SK-N-SH (cell line): ENCODE data around the gene RNF40. TPM values are rescaled to one million over a fixed set of nuclear protein-coding genes. Genes with fewer than 3 reads are reported as not detected.

Experiments used
- CTCF ChIA-PET: fragments of 300-600, 350-600 bp; formaldehyde crosslinking; extraction: SDS; loops from one replicate; lab custom pipeline; 2021; lab: Yijun Ruan, JAX
- POLR2A ChIA-PET: fragments of 350-600 bp; sonication (Branson Sonifier 250); formaldehyde crosslinking; extraction: SDS; loops from one replicate; lab custom pipeline; 2020; ENCODE audit warnings: antibody characterized with exemption, inconsistent platforms; lab: Yijun Ruan, JAX
- DNase-seq: peaks from one replicate; pipeline ENCODE4 v3.0.0; 2012
- H2AFZ ChIP-seq: fragments of 200-600 bp; sonication (generic); 2 replicates; pipeline ENCODE4 v1.8.1; 2016; ENCODE audit warnings: antibody characterized with exemption, mild to moderate bottlenecking, low read depth
- H3F3A ChIP-seq: fragments of 200-600 bp; sonication (generic); replicated peaks from 2 replicates; pipeline ENCODE3; 2016; ENCODE audit warnings: antibody characterized with exemption, mild to moderate bottlenecking; ENCODE audit not compliant: insufficient read depth
- H3K27ac ChIP-seq, 2 experiments: fragments of 200-500 bp in 1 of 2; fragments of 200-600 bp in 1 of 2; sonication (Bioruptor generic) in 1 of 2; sonication (generic), shearing (Covaris generic) in 1 of 2; 2 replicates each; pipeline versions ENCODE4 v1.5.1 to v1.6.1; 2014 to 2016; ENCODE audit warnings: low read depth in 2 of 2, inconsistent platforms in 1 of 2, low read length in 1 of 2, mild to moderate bottlenecking in 1 of 2, mixed read lengths in 1 of 2
- H3K27me3 ChIP-seq: fragments of 200-600 bp; sonication (generic), shearing (Covaris generic); 2 replicates; pipeline ENCODE4 v1.6.1; 2016; ENCODE audit warnings: mixed run types; ENCODE audit not compliant: insufficient read depth
- H3K36me3 ChIP-seq, 2 experiments: fragments of 200-500 bp in 1 of 2; fragments of 200-600 bp in 1 of 2; sonication (Bioruptor generic) in 1 of 2; sonication (generic) in 1 of 2; replicated peaks in 1 of 2; 2 replicates each; pipeline versions ENCODE3 to v1.5.1; 2014 to 2016; ENCODE audit warnings: low read length in 1 of 2, mild to moderate bottlenecking in 1 of 2; ENCODE audit not compliant: insufficient read depth in 2 of 2, control insufficient read depth in 1 of 2
- H3K4me1 ChIP-seq, 2 experiments: fragments of 200-500 bp in 1 of 2; fragments of 200-600 bp in 1 of 2; sonication (Bioruptor generic) in 1 of 2; sonication (generic), shearing (Covaris generic) in 1 of 2; 2 replicates each; pipeline versions ENCODE4 v1.5.1 to v1.6.1; 2014 to 2016; ENCODE audit warnings: low read depth in 1 of 2, low read length in 1 of 2, mixed run types in 1 of 2; ENCODE audit not compliant: insufficient read depth in 2 of 2, control insufficient read depth in 1 of 2
- H3K4me2 ChIP-seq: fragments of 200-600 bp; sonication (generic), shearing (Covaris generic); 2 replicates; pipeline ENCODE4 v1.6.1; 2017; ENCODE audit warnings: mixed run types
- H3K4me3 ChIP-seq, 2 experiments: fragments of 200-500 bp in 1 of 2; fragments of 200-600 bp in 1 of 2; sonication (Bioruptor generic) in 1 of 2; sonication (generic), shearing (Covaris generic) in 1 of 2; 2 replicates each; pipeline versions ENCODE4 v1.5.1 to v1.8.1; 2014 to 2016; ENCODE audit warnings: low read depth in 2 of 2, inconsistent platforms in 1 of 2, low read length in 1 of 2, mild to moderate bottlenecking in 1 of 2, mixed read lengths in 1 of 2, moderate library complexity in 1 of 2
- H3K79me2 ChIP-seq: fragments of 200-600 bp; sonication (generic); 2 replicates; pipeline ENCODE4 v1.8.1; 2017; ENCODE audit warnings: mild to moderate bottlenecking; ENCODE audit not compliant: insufficient read depth
- H3K9ac ChIP-seq: fragments of 200-600 bp; sonication (generic); 2 replicates; pipeline ENCODE4 v1.6.1; 2017; ENCODE audit warnings: mixed run types
- H3K9me2 ChIP-seq: fragments of 200-600 bp; sonication (generic); 2 replicates; pipeline ENCODE4 v1.6.1; 2017; ENCODE audit warnings: mixed run types
- H3K9me3 ChIP-seq: fragments of 200-600 bp; sonication (generic); 2 replicates; pipeline ENCODE4 v1.6.1; 2017; ENCODE audit warnings: mixed run types, mild to moderate bottlenecking, moderate library complexity
- H4K20me1 ChIP-seq: fragments of 200-600 bp; sonication (generic); 2 replicates; pipeline ENCODE4 v1.6.1; 2017; ENCODE audit warnings: mild to moderate bottlenecking, mixed run types; ENCODE audit not compliant: insufficient read depth
- EP300 ChIP-seq, 2 experiments: IDR thresholded peaks; 2 replicates each; pipeline versions ENCODE4 v1.4.0 to v1.6.1; 2012; ENCODE audit warnings: borderline replicate concordance in 1 of 2, low read depth in 1 of 2, low read length in 1 of 2
- FOSL2 ChIP-seq: IDR thresholded peaks from 2 replicates; pipeline ENCODE4 v1.4.0; 2012; ENCODE audit warnings: low read depth, mild to moderate bottlenecking, moderate library complexity, borderline replicate concordance
- FOXM1 ChIP-seq: IDR thresholded peaks from 2 replicates; pipeline ENCODE4 v1.4.0; 2012; ENCODE audit warnings: low read depth, mild to moderate bottlenecking
- MAX ChIP-seq: IDR thresholded peaks from 2 replicates; pipeline ENCODE4 v1.4.0; 2012; ENCODE audit warnings: low read depth
- MXI1 ChIP-seq: IDR thresholded peaks from 2 replicates; pipeline ENCODE4 v1.6.1; 2012; ENCODE audit warnings: mild to moderate bottlenecking, low read depth, low read length, improper control_type of control experiment
- NFIC ChIP-seq: IDR thresholded peaks from 2 replicates; pipeline ENCODE4 v1.4.0; 2012; ENCODE audit warnings: borderline replicate concordance
- RAD21 ChIP-seq: IDR thresholded peaks from 2 replicates; pipeline ENCODE4 v1.6.1; 2012; ENCODE audit warnings: mild to moderate bottlenecking, low read length
- RCOR1 ChIP-seq: fragments of 150-350 bp; IDR thresholded peaks from 2 replicates; pipeline ENCODE4 v1.6.1; 2017; ENCODE audit warnings: antibody characterized with exemption, low read length
- REST ChIP-seq: IDR thresholded peaks from 2 replicates; pipeline ENCODE4 v1.6.1; 2012; ENCODE audit warnings: mild to moderate bottlenecking, low read depth, low read length, moderate library complexity
- RFX5 ChIP-seq: IDR thresholded peaks from 2 replicates; pipeline ENCODE4 v1.6.1; 2012; ENCODE audit warnings: mild to moderate bottlenecking, improper control_type of control experiment, low read length
- RXRA ChIP-seq: IDR thresholded peaks from 2 replicates; pipeline ENCODE4 v1.4.0; 2012; ENCODE audit warnings: low read depth, mild to moderate bottlenecking, borderline replicate concordance
- TEAD4 ChIP-seq: IDR thresholded peaks from 2 replicates; pipeline ENCODE4 v1.4.0; 2012; ENCODE audit warnings: mild to moderate bottlenecking, borderline replicate concordance; ENCODE audit not compliant: insufficient read depth
- YY1 ChIP-seq: IDR thresholded peaks from 2 replicates; pipeline ENCODE4 v1.4.0; 2012; ENCODE audit warnings: low read depth, mild to moderate bottlenecking
- WGBS: methylation state at CpG from one replicate; pipeline ENCODE4 v1.1.6; 2017; ENCODE audit warnings: low lambda C conversion rate; 5-methylcytosine and 5-hydroxymethylcytosine counted together
- polyA plus RNA-seq, 3 experiments: library from polyadenylated mRNA; depleted of rRNA; stranded (reverse); fragments of >200 nt; gene quantifications; 2 replicates each; pipeline ENCODE4 v1.2.3, GENCODE V29; 2012
- TF ChIP-seq, protein P1 (sequence below): fragments of 150-350 bp; IDR thresholded peaks from 2 replicates; pipeline ENCODE4 v1.6.1; 2017; ENCODE audit warnings: antibody characterized with exemption, low read length, low read depth, borderline replicate concordance
- TF ChIP-seq, protein P2 (sequence below): IDR thresholded peaks from 2 replicates; pipeline ENCODE4 v1.4.0; 2012; ENCODE audit warnings: low read depth, borderline replicate concordance

Gene RNF40
- polyA plus RNA-seq, 1 of the 3 experiments (the other 2 are of a cell fraction) = 49.8 TPM

DNA sequence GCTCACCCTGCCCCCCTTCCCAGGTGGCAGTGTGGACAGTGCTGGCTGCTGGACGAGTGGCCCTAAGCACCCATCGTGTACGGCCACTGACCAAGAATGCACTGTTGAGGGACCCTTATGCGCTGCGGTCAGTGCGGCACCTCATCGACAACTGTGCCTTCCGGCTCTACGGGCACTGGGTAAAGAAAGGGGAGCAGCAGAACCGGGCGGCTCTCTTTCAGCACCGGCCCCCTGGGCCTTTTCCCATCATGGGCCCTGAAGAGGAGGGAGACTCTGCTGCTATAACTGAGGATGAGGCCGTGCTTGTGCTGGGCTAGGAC, 5.4 kb upstream of the RNF40 start:
- H3K4me3 ChIP-seq = no peak overlapping the region
- no peak overlapping the region for H3K27ac ChIP-seq
- CTCF ChIA-PET = no interaction called here
- DNase-seq = no peak
- H3K79me2 ChIP-seq = peaks cover 13% of the 10 kb centered on the region; the same call in 1 of the 2 replicates
- no peaks in the 10 kb centered on the region for H3K9me2 ChIP-seq
- no peaks in the 10 kb centered on the region for H3K27me3 ChIP-seq
- no peaks in the 10 kb centered on the region for H4K20me1 ChIP-seq
- no peak overlapping the region for H3K9ac ChIP-seq
- peaks cover 6% of the 10 kb centered on the region for H3F3A ChIP-seq
- WGBS = 92% methylated on average over 13 of the region's 13 CpGs
- H2AFZ ChIP-seq = no peak overlapping the region
- H3K4me2 ChIP-seq = no peak overlapping the region
- POLR2A ChIA-PET = interaction anchor here (0.7 kb wide), 1 partner anchor 12 kb away, joined by 3 read pairs; no protein-coding TSS in a partner anchor
- no peak for TF ChIP-seq YY1
- no peak for TF ChIP-seq RAD21
- TF ChIP-seq, protein P1, sequence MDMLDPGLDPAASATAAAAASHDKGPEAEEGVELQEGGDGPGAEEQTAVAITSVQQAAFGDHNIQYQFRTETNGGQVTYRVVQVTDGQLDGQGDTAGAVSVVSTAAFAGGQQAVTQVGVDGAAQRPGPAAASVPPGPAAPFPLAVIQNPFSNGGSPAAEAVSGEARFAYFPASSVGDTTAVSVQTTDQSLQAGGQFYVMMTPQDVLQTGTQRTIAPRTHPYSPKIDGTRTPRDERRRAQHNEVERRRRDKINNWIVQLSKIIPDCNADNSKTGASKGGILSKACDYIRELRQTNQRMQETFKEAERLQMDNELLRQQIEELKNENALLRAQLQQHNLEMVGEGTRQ = no peak
- no peak for TF ChIP-seq FOSL2
- H3K36me3 ChIP-seq = peaks cover 8 to 49% of the 10 kb centered on the region in 2 experiments
- H3K4me1 ChIP-seq = peaks cover 7 to 12% of the 10 kb centered on the region in 2 experiments; a peak in 3 of 4 replicates
- no peaks in the 10 kb centered on the region for H3K9me3 ChIP-seq

DNA sequence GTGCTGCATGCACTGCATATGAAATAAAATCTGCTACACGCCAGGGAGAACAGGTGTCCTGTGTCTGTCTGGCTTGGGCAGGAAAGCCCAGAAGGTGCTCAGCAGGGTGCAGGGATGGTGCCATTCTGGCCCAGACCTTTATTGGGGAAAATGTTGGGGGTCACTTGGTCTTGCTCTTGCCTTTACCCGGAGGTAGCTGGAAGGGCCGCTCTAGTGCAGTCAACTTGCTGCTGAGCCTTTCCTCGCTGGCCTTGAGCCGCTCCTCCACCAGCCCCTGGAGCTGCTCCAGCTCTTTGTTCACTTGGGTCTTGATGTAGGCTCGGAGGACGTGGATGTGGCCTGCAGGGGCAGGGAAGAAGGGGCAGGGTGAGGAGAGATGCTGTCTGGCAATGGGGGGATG, 4.8 kb upstream of the RNF40 start:
- Histone ChIP-seq H3K4me1 (peaks cover 7 to 12% of the 10 kb centered on the region in 2 experiments; a peak in 3 of 4 replicates), H3K4me3 (no peak overlapping the region), H3K27ac (no peak overlapping the region), H3K9me2 (no peaks in the 10 kb centered on the region), H3K36me3 (peaks cover 8 to 49% of the 10 kb centered on the region in 2 experiments), H4K20me1 (no peaks in the 10 kb centered on the region), H3F3A (peaks cover 7% of the 10 kb centered on the region), H3K27me3 (no peaks in the 10 kb centered on the region), H2AFZ (no peak overlapping the region), H3K79me2 (peaks cover 16% of the 10 kb centered on the region), H3K9me3 (no peaks in the 10 kb centered on the region), H3K9ac (no peak overlapping the region), H3K4me2 (no peak overlapping the region)
- POLR2A ChIA-PET = interaction anchor here (0.7 kb wide), 1 partner anchor 11 kb away, joined by 3 read pairs; no protein-coding TSS in a partner anchor
- DNase-seq = no peak
- TF ChIP-seq YY1 (no peak), MXI1 (no peak), MAX (no peak), NFIC (no peak), REST (no peak), TEAD4 (no peak), RFX5 (no peak), RXRA (no peak), FOXM1 (no peak), RCOR1 (no peak), EP300 (IDR thresholded peaks at IDR 0.05; ENCODE audit: borderline replicate concordance in 1 of 2, low read depth in 1 of 2, low read length in 1 of 2) (no peak)
- TF ChIP-seq, protein P2, sequence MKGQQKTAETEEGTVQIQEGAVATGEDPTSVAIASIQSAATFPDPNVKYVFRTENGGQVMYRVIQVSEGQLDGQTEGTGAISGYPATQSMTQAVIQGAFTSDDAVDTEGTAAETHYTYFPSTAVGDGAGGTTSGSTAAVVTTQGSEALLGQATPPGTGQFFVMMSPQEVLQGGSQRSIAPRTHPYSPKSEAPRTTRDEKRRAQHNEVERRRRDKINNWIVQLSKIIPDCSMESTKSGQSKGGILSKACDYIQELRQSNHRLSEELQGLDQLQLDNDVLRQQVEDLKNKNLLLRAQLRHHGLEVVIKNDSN = no peak
- CTCF ChIA-PET = no interaction called here
- 84% methylated on average over 6 of the region's 7 CpGs for WGBS
